Measurements from ENCODE around the gene ISOC2. TPM values are rescaled to one million over a fixed set of nuclear protein-coding genes. Genes with fewer than 3 reads are reported as not detected.

The ISOC2 gene
- total and polyA plus RNA-seq, 9 of the 15 experiments (the other 6 are each of a cell fraction or from before 2014, with no cell fraction given): 1.2 to 229 (median 58.3) TPM

GRCh38 chr19:55461259-55461973 is at the start of gene ISOC2 (continued):
- TF ChIP-seq ZBTB33 (CRISPR knock-in tag; IDR thresholded peaks at IDR 0.05) (0 out of 2 replicates have a peak, but pooled peaks have one; percentile 29), UBTF (IDR thresholded peaks at IDR 0.05; ENCODE audit: borderline replicate concordance in 1 of 2, low read depth in 2 of 2, low read length in 2 of 2) (no peak), ZNF830 (CRISPR knock-in tag; IDR thresholded peaks at IDR 0.05) (0 out of 2 replicates have a peak, but pooled peaks have one; percentile 48), PCBP2 (IDR thresholded peaks at IDR 0.05; ENCODE audit: low read depth, low read length, poor library complexity, severe bottlenecking) (no peak), ZNF76 (CRISPR knock-in tag; IDR thresholded peaks at IDR 0.05; ENCODE audit: borderline replicate concordance) (peak; percentile 56; the same call in 1 of the 2 replicates), MYNN (IDR thresholded peaks at IDR 0.05) (no peak), MYNN (CRISPR knock-in tag; IDR thresholded peaks at IDR 0.05) (no peak), TFE3 (CRISPR knock-in tag; IDR thresholded peaks at IDR 0.05) (no peak), AFF4 (CRISPR knock-in tag; IDR thresholded peaks at IDR 0.05) (no peak; the same call in 1 of the 2 replicates), ZNF197 (CRISPR knock-in tag; IDR thresholded peaks at IDR 0.05; ENCODE audit: low read depth) (no peak), FOXM1 (IDR thresholded peaks at IDR 0.05; ENCODE audit: low read depth) (no peak), FOXM1 (CRISPR knock-in tag; IDR thresholded peaks at IDR 0.05; ENCODE audit: low read depth) (peak; percentile 53; the same call in 1 of the 2 replicates), TBP (optimal IDR thresholded peaks at IDR 0.05; ENCODE audit: low read depth, low read length) (peak; percentile 74), E2F4 (CRISPR knock-in tag; IDR thresholded peaks at IDR 0.05; ENCODE audit: low read depth) (0 out of 2 replicates have a peak, but pooled peaks have one; percentile 32), ARNT (IDR thresholded peaks at IDR 0.05) (peak in 1 of 2 experiments; percentile 43; a peak in 1 of 4 replicates), BHLHE40 (IDR thresholded peaks at IDR 0.05; ENCODE audit: low read length) (peak; percentile 29; the same call in 1 of the 2 replicates)
